ENCODE measurements around the gene RNU4-1. TPM values are rescaled to one million over a fixed set of nuclear protein-coding genes. Genes with fewer than 3 reads are reported as not detected.

Gene RNU4-1
- total and polyA plus RNA-seq, 10 of the 15 experiments (the other 5 are each of a cell fraction or from before 2014, with no cell fraction given): under 0.01 to 15,332 (median 7.1) TPM; not detected in 3

DNA sequence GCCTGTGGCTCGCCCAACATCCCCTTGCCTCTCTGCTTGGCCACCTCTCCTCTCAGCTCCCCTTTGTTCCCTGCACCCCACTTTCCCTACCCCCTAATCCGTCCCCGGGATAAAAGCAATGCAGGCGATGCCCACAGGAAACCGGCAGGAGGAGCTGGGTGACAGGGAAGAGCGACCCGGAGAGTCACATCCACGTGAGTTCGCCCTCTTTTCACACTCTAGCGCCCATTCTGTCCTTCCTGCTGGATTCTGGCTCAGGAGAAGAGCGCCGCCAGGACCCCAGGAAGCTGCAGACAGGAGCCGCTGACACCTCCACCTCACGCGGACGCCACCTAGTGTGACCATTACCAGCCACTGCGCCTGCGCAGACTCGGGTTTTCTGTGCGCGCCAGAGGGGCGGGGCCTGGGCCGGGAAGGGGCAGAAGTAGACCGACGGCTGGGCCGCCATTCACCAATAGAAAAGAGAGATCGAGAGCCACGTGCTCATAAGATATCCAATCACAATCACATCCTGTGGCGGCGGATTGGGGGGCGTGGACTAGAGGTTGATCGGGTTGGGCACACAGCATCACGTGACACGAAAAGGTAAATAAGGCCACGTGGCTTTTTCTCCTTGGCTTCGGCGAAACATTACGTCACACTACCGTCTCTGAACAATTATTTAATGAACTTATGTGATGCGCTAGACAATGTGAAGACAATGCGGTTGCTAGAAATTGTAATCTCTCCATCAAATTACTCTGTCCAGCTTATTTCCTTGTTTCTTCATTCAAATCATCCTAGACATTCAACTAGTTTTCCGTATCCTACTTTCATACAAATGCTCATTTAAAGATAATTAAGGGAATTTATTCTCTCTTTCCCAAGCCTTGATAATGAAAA is 24.4 kb upstream of the RNU4-1 start (continued):
- TF ChIP-seq, protein P1, sequence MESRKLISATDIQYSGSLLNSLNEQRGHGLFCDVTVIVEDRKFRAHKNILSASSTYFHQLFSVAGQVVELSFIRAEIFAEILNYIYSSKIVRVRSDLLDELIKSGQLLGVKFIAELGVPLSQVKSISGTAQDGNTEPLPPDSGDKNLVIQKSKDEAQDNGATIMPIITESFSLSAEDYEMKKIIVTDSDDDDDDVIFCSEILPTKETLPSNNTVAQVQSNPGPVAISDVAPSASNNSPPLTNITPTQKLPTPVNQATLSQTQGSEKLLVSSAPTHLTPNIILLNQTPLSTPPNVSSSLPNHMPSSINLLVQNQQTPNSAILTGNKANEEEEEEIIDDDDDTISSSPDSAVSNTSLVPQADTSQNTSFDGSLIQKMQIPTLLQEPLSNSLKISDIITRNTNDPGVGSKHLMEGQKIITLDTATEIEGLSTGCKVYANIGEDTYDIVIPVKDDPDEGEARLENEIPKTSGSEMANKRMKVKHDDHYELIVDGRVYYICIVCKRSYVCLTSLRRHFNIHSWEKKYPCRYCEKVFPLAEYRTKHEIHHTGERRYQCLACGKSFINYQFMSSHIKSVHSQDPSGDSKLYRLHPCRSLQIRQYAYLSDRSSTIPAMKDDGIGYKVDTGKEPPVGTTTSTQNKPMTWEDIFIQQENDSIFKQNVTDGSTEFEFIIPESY (IDR thresholded peaks at IDR 0.05): no peak
- TF ChIP-seq ZSCAN29 (IDR thresholded peaks at IDR 0.05) (no peak), BRCA1 (IDR thresholded peaks at IDR 0.05; ENCODE audit: low read depth, low read length) (no peak), SP1 (IDR thresholded peaks at IDR 0.05; ENCODE audit: low read depth, low read length) (peak; percentile 77), SREBF1 (IDR thresholded peaks at IDR 0.05; ENCODE audit: low read length) (no peak), RUNX3 (IDR thresholded peaks at IDR 0.05; ENCODE audit: low read length) (peak; percentile 43; the same call in 1 of the 2 replicates), IKZF1 (conservative IDR thresholded peaks at IDR 0.05) (peak; percentile 92), ESRRA (IDR thresholded peaks at IDR 0.05; ENCODE audit: low read length) (no peak), EZH2 (IDR thresholded peaks at IDR 0.05; ENCODE audit: borderline replicate concordance, control insufficient read depth, low read depth, low read length) (no peak), NFYB (IDR thresholded peaks at IDR 0.05; ENCODE audit: insufficient read depth, low read depth, low read length) (peak; percentile 89), CBFB (IDR thresholded peaks at IDR 0.05; ENCODE audit: low read depth) (no peak), MTA2 (IDR thresholded peaks at IDR 0.05; ENCODE audit: low read depth) (no peak), RBBP5 (conservative IDR thresholded peaks at IDR 0.05) (no peak), CEBPB (IDR thresholded peaks at IDR 0.05; ENCODE audit: borderline replicate concordance in 1 of 2, low read depth in 2 of 2, low read length in 2 of 2) (no peak), RB1 (IDR thresholded peaks at IDR 0.05; ENCODE audit: borderline replicate concordance) (0 out of 2 replicates have a peak, but pooled peaks have one; percentile 19), NR2C2 (IDR thresholded peaks at IDR 0.05; ENCODE audit: borderline replicate concordance, control insufficient read depth, insufficient read length, low read depth) (no peak), CBX3 (IDR thresholded peaks at IDR 0.05; ENCODE audit: borderline replicate concordance, low read depth) (no peak)
- TF ChIP-seq, protein P2, sequence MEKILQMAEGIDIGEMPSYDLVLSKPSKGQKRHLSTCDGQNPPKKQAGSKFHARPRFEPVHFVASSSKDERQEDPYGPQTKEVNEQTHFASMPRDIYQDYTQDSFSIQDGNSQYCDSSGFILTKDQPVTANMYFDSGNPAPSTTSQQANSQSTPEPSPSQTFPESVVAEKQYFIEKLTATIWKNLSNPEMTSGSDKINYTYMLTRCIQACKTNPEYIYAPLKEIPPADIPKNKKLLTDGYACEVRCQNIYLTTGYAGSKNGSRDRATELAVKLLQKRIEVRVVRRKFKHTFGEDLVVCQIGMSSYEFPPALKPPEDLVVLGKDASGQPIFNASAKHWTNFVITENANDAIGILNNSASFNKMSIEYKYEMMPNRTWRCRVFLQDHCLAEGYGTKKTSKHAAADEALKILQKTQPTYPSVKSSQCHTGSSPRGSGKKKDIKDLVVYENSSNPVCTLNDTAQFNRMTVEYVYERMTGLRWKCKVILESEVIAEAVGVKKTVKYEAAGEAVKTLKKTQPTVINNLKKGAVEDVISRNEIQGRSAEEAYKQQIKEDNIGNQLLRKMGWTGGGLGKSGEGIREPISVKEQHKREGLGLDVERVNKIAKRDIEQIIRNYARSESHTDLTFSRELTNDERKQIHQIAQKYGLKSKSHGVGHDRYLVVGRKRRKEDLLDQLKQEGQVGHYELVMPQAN (conservative IDR thresholded peaks at IDR 0.05): peak; percentile 85
- TF ChIP-seq, protein P3, sequence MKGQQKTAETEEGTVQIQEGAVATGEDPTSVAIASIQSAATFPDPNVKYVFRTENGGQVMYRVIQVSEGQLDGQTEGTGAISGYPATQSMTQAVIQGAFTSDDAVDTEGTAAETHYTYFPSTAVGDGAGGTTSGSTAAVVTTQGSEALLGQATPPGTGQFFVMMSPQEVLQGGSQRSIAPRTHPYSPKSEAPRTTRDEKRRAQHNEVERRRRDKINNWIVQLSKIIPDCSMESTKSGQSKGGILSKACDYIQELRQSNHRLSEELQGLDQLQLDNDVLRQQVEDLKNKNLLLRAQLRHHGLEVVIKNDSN (IDR thresholded peaks at IDR 0.05; ENCODE audit: borderline replicate concordance, extremely low read length, insufficient read depth, low read depth, low read length): peak; percentile 96
- TF ChIP-seq, protein P4, sequence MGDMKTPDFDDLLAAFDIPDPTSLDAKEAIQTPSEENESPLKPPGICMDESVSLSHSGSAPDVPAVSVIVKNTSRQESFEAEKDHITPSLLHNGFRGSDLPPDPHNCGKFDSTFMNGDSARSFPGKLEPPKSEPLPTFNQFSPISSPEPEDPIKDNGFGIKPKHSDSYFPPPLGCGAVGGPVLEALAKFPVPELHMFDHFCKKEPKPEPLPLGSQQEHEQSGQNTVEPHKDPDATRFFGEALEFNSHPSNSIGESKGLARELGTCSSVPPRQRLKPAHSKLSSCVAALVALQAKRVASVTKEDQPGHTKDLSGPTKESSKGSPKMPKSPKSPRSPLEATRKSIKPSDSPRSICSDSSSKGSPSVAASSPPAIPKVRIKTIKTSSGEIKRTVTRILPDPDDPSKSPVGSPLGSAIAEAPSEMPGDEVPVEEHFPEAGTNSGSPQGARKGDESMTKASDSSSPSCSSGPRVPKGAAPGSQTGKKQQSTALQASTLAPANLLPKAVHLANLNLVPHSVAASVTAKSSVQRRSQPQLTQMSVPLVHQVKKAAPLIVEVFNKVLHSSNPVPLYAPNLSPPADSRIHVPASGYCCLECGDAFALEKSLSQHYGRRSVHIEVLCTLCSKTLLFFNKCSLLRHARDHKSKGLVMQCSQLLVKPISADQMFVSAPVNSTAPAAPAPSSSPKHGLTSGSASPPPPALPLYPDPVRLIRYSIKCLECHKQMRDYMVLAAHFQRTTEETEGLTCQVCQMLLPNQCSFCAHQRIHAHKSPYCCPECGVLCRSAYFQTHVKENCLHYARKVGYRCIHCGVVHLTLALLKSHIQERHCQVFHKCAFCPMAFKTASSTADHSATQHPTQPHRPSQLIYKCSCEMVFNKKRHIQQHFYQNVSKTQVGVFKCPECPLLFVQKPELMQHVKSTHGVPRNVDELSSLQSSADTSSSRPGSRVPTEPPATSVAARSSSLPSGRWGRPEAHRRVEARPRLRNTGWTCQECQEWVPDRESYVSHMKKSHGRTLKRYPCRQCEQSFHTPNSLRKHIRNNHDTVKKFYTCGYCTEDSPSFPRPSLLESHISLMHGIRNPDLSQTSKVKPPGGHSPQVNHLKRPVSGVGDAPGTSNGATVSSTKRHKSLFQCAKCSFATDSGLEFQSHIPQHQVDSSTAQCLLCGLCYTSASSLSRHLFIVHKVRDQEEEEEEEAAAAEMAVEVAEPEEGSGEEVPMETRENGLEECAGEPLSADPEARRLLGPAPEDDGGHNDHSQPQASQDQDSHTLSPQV (IDR thresholded peaks at IDR 0.05): 0 out of 2 replicates have a peak, but pooled peaks have one; percentile 34

All from GM12878 (cell line).